ENCODE measurements around the gene RFX8.

RFX8 gene

DNA sequence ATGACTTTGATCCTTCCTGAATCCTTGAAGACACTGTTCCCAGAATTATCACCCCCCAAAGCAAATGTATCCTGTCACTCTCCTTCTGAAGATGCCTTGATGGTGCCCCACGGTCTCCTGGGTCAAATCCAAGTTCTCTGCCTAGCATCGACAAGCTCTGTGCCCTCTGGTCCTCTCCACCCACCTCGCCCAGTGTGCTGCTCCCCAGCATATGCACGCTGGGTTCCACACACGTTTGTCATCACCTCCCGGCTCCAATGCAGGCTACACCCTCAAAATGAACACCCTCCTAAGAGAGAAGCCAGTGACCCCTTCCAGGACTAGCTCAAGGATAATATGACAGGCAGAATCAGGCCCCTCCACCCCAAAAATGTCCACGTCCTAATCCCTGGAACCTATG, 48.1 kb downstream of the RFX8 start:
- no peak overlapping the region for H3K27ac Mint-ChIP-seq
- H3K4me3 Mint-ChIP-seq = no peak overlapping the region
- ATAC-seq (replicated peaks) = no peak
- DNase-seq = no peak
- H3K36me3 Mint-ChIP-seq = no peaks in the 10 kb centered on the region
- no peaks in the 10 kb centered on the region for H3K4me1 Mint-ChIP-seq
- H3K27me3 Mint-ChIP-seq = no peaks in the 10 kb centered on the region
- H3K9me3 Mint-ChIP-seq = no peaks in the 10 kb centered on the region

DNA sequence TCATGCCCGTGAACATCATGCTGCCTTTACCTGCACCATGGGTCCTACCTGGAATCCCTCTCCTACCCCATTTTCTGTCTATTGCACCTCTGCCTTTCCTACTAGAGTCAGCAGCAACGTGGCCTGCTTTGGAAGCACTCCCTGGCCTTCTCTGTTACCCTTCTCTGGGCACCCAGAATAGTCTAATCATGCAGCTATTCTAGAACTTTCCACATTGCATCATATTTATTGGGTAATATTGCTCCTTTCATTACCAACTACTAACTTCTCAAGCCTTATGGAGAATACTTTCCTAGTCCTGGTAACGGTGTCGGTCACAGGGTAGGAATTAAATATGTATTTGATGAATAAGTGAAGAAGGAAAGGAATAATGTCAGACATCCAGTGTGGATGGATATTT, 54.3 kb downstream of the RFX8 start:
- DNase-seq (no peak), ATAC-seq (replicated peaks) (no peak)
- Mint-ChIP-seq H3K27ac (no peak overlapping the region), H3K4me1 (peaks cover 4 to 6% of the 10 kb centered on the region in 2 donors), H3K9me3 (no peaks in the 10 kb centered on the region), H3K4me3 (no peak overlapping the region), H3K27me3 (no peaks in the 10 kb centered on the region), H3K36me3 (no peaks in the 10 kb centered on the region)

DNA sequence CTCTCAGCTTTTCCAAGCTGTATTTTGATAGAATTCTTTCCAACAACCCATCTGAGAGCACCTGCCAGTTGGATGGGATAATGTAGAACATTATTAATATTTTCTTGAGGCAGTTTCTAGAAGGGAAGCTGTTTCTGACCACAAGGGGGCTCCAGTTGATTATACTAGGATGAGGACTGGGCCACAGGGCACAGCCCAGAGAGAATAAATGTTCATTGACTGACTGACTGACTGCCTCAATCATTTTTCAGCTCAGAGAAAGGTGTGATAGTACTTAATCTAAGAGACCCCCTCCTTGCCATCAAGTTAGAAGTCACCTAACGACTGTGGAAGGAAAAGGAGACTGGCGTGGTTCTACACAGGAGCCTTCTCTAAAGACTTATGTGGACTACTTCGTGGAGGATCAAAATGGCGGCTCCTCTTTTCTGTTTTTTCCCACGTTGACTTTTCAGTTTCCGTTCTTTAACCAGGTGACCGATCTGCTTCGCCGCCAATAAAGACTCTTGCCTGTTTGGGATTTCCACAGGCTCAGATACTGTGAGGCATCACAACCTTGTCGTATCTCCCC, 55.7 kb downstream of the RFX8 start:
- Mint-ChIP-seq H3K36me3 (no peaks in the 10 kb centered on the region), H3K4me1 (peaks cover 4 to 6% of the 10 kb centered on the region in 2 donors), H3K27ac (no peak overlapping the region), H3K4me3 (no peak overlapping the region), H3K9me3 (peaks cover 0 to 2% of the 10 kb centered on the region in 2 donors), H3K27me3 (no peaks in the 10 kb centered on the region)
- ATAC-seq (replicated peaks) (peak; percentile 83 to 95), DNase-seq (peak; percentile 40)

DNA sequence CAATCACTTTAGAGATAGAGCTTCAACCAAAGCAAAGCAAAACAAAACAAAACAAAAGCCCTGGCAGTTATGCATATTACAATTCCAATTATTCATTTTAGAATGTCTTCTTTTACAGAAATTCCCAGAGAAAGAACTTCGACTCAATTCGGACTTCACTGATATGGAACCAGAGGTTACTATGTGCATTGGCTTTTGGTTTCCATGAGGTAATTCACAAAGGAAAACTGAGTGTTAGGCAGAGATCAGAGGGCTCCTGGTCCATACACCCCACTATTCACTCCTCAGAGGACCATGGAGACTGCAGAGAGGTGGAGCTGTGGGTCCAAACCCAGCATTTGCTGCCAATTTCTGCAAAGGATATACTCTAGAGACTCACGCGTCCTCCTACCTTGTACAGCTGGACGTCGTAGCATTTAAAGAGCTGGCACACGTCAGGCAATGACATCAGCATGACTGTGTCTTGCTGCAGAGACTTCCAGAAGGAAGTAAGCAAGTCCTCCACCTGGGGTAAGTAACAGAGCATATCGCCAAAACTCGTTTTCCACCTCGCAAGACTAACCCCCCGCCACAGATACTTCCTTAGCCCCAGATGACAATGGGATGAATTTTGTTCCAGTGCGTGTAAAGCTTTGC, 56.3 kb downstream of the RFX8 start:
- no peaks in the 10 kb centered on the region for H3K27me3 Mint-ChIP-seq
- H3K36me3 Mint-ChIP-seq = no peaks in the 10 kb centered on the region
- H3K9me3 Mint-ChIP-seq = peaks cover 0 to 2% of the 10 kb centered on the region in 2 donors
- ATAC-seq (replicated peaks) (peak; percentile 27 to 42), DNase-seq (no peak)
- no peak overlapping the region for H3K4me3 Mint-ChIP-seq
- no peak overlapping the region for H3K27ac Mint-ChIP-seq
- H3K4me1 Mint-ChIP-seq = peaks cover 4 to 6% of the 10 kb centered on the region in 2 donors

DNA sequence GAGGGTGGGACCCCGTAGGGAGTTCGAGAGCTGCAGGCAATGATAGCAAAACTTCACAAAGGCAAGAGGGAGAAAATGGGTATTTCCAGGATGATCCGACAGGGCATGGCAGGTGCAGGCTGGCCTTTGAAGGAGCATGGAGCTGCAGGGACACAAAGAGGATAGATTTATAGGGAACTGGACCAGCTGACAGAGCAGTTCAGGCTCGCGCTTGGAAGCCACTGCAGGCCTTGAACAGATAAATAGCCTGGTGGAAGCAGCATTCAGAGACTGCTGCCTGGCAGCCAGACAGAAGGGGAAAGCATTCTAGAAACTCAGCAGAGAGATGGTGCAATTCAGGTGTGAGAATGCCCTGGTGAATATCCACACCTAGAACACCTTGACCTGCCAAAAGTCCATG, 58.3 kb downstream of the RFX8 start:
- no peak for ATAC-seq (replicated peaks)
- no peak overlapping the region for H3K27ac Mint-ChIP-seq

DNA sequence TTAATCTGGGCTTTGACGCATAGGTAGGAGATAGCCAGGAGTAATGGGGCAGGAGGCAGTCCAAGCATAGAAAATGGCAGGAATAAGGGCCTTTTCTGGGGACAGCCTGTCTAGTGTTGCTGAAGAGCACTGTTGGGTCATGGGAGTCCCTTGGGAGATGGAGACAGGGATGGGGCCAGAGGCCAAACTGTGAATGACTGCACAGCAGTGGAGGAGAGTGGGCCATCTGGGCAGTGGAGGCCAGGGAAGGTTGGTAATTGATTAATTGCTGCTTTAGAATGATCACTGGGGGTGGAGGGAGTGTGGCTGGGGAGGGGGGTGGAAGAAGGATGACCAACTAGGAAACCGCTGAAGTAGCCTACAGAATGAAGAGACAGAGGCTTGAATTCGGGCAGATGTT, 59.0 kb downstream of the RFX8 start:
- Mint-ChIP-seq H3K27ac (no peak overlapping the region), H3K27me3 (no peaks in the 10 kb centered on the region), H3K4me3 (no peak overlapping the region), H3K9me3 (peaks cover 0 to 2% of the 10 kb centered on the region in 2 donors), H3K4me1 (peaks cover 4 to 6% of the 10 kb centered on the region in 2 donors), H3K36me3 (no peaks in the 10 kb centered on the region)
- DNase-seq (no peak), ATAC-seq (replicated peaks) (no peak)

More for the DNA sequence above, 58.3 kb downstream of the RFX8 start:
- Mint-ChIP-seq H3K4me3 (no peak overlapping the region), H3K27me3 (no peaks in the 10 kb centered on the region), H3K4me1 (peaks cover 4 to 6% of the 10 kb centered on the region in 2 donors), H3K36me3 (no peaks in the 10 kb centered on the region), H3K9me3 (peaks cover 0 to 2% of the 10 kb centered on the region in 2 donors)
- no peak for DNase-seq

DNA sequence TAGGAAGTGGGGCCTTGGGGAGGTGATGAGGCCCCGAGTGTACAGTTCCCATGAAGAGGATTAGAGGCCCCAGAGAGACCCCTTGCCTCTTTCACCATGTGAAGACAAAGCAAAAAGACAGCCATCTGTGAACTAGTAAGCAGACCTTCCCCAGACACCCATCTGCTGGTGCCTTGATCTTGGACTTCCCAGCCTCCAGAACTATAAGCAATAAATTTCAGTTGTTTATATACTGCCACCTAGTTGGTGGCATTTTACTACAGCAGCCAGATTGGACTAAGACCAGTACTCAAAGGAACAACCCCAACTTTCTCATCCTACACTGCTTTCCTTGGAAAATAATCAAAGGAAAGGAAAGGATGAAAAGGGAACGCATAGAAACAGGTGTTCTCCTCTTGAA, 59.7 kb downstream of the RFX8 start:
- no peaks in the 10 kb centered on the region for H3K36me3 Mint-ChIP-seq
- DNase-seq = no peak
- peaks cover 0 to 2% of the 10 kb centered on the region in 2 donors for H3K9me3 Mint-ChIP-seq
- H3K4me3 Mint-ChIP-seq = no peak overlapping the region
- peaks cover 4 to 6% of the 10 kb centered on the region in 2 donors for H3K4me1 Mint-ChIP-seq
- no peak for ATAC-seq (replicated peaks)
- H3K27me3 Mint-ChIP-seq = peaks cover 0 to 1% of the 10 kb centered on the region in 2 donors
- H3K27ac Mint-ChIP-seq = no peak overlapping the region

DNA sequence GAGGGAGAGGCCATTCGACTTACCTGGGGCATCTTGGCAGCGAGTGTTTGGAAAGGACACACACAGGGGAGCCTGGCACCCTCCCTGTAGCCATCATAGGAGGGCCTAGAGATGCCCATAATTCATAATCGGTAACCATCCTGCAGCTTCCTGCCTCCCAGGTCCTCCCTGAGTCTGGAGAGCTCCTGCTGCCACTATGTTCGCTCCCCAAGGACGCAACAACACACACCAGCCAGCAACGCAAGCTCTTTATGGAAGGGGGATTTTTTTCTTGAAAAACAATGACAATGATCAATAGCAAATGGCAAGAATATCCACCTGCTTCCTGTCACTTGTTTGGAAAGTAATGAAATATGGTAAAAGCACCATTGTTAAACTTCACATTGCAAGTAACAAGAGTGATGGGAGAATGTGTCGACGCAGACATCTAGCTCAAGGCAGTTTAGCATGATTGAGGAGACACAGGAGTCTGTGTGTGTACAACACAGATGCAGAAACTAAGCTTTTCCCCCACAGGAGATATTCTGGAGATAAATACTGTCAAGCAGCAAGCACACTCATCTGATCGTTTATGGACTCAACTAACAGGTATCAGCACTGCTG, 62.7 kb downstream of the RFX8 start:
- Mint-ChIP-seq H3K4me1 (peaks cover 0 to 2% of the 10 kb centered on the region in 2 donors), H3K4me3 (no peak overlapping the region), H3K36me3 (no peaks in the 10 kb centered on the region), H3K9me3 (peaks cover 0 to 2% of the 10 kb centered on the region in 2 donors), H3K27me3 (peaks cover 0 to 6% of the 10 kb centered on the region in 2 donors), H3K27ac (no peak overlapping the region)
- ATAC-seq (replicated peaks) (no peak), DNase-seq (no peak)

DNA sequence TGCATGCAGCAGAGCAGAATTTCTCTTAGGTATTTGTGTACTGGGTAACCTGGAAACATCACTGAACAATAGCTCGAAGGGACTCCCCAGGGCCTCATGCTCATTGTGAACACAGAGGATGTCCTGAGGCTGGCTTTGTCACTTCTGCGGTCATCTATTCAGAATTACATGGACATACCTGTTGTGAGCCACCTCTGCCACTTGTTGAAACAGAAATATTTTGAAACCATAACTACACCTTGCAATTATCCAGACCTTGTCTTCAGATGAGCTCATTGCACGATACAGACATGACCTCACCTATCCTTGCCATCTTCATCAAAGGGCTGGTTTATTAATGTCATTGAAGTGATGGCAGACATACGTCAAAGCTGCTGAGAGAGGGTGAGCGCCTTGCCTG, 64.2 kb downstream of the RFX8 start:
- Mint-ChIP-seq H3K36me3 (no peaks in the 10 kb centered on the region), H3K27ac (no peak overlapping the region), H3K4me1 (peaks cover 4 to 5% of the 10 kb centered on the region in 2 donors), H3K27me3 (peaks cover 0 to 6% of the 10 kb centered on the region in 2 donors), H3K4me3 (no peak overlapping the region), H3K9me3 (peaks cover 0 to 2% of the 10 kb centered on the region in 2 donors)
- no peak for ATAC-seq (replicated peaks)
- DNase-seq = no peak

DNA sequence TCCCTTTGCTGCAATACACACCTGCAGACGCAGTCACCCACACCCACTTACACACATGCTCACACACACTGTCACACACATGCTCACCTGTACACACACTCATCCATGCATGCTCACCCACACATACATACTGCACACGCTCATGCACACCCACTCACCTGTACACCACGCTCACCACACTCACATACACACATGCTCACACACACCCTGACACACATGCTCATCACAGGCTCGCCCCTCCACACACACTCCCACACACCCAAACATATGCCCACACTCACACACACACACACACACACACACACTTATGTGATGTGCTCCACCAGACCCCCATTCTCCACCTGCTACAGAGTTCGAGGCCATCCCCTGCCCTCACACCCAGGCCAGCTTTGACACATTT, 64.8 kb downstream of the RFX8 start:
- Mint-ChIP-seq H3K4me3 (no peak overlapping the region), H3K36me3 (no peaks in the 10 kb centered on the region)
- ATAC-seq (replicated peaks) = no peak

DNA sequence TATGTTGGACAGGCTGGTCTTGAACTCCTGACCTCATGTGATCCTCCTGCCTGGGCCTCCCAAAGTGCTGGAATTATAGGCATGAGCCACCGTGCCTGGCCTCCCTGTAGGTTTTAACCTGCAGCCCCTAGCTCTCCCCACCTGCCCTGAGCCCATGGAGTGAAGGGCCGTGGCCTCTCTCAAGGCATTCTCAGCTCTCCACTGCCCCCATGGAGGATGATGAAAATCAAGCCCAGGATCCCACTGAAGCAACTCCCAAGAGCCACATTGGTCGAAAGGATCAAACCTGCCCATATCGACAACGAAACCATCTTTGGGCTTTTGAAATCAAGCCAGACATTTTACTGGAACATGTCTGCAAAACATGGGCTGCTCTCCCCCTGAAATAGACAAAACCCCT, 65.2 kb downstream of the RFX8 start:
- Mint-ChIP-seq H3K27ac (no peak overlapping the region), H3K4me1 (peaks cover 12 to 13% of the 10 kb centered on the region in 2 donors), H3K36me3 (no peaks in the 10 kb centered on the region), H3K9me3 (no peaks in the 10 kb centered on the region), H3K27me3 (peaks cover 0 to 6% of the 10 kb centered on the region in 2 donors), H3K4me3 (no peak overlapping the region)
- DNase-seq = no peak
- ATAC-seq (replicated peaks) = no peak

More for the DNA sequence above, 64.8 kb downstream of the RFX8 start:
- no peak overlapping the region for H3K27ac Mint-ChIP-seq
- H3K4me1 Mint-ChIP-seq = peaks cover 11% of the 10 kb centered on the region in 2 donors
- DNase-seq = no peak
- H3K9me3 Mint-ChIP-seq = peaks cover 0 to 2% of the 10 kb centered on the region in 2 donors
- H3K27me3 Mint-ChIP-seq = peaks cover 0 to 6% of the 10 kb centered on the region in 2 donors

DNA sequence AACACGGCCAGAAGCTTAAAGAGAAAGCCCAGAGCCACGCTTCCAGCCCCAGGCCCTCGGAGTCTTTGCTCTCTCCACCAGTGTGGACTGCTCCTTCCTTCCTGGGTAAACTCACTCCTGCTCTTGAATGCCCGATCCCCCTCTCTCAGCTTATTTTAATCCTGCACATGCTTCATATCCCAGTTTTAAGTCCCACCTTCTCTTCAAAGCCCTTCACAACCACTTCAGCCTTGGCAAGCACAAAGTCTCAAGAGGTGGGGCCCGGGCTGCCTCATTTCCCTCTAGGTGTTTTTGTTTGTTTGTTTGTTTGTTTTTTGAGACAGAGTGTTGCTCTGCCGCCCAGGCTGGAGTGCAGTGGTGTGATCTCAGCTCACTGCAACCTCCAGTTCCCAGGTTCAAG, 66.0 kb downstream of the RFX8 start:
- no peak overlapping the region for H3K4me3 Mint-ChIP-seq
- H3K36me3 Mint-ChIP-seq = no peaks in the 10 kb centered on the region
- peaks cover 12 to 21% of the 10 kb centered on the region in 2 donors for H3K4me1 Mint-ChIP-seq
- ATAC-seq (replicated peaks) (no peak), DNase-seq (no peak)
- no peaks in the 10 kb centered on the region for H3K9me3 Mint-ChIP-seq
- H3K27ac Mint-ChIP-seq = no peak overlapping the region
- H3K27me3 Mint-ChIP-seq = peaks cover 0 to 6% of the 10 kb centered on the region in 2 donors

DNA sequence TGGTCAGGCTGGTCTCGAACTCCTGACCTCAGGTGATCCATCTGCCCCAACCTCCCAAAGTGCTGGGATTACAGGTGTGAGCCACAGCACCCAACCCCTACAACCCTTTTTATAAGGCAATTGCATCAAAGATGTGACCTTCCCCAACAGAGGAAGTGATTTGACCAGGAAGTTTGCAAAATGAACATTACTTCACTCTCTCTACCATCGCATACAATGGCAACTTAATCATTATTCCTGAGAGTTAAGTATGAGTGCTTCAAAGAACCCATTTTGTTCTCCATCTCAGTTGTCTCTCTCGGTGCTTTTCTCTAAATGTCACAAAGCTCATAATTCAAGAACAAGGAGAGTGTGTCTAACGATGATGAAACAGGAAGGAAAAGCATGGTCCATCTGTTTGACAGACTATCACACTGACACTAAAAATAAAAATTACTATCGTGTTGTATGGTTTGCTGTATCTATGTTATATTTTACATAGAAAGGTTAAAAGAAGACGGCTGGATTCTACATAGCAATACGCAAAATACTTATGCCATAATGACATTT, 69.5 kb downstream of the RFX8 start:
- DNase-seq (no peak), ATAC-seq (replicated peaks) (no peak)
- H3K27me3 Mint-ChIP-seq = peaks cover 0 to 6% of the 10 kb centered on the region in 2 donors
- peak overlapping the region in 1 of 2 donors; percentile 44 for H3K4me3 Mint-ChIP-seq
- H3K9me3 Mint-ChIP-seq = no peaks in the 10 kb centered on the region
- no peaks in the 10 kb centered on the region for H3K36me3 Mint-ChIP-seq
- peaks cover 37 to 53% of the 10 kb centered on the region in 2 donors for H3K4me1 Mint-ChIP-seq
- H3K27ac Mint-ChIP-seq = peak overlapping the region; percentile 26

DNA sequence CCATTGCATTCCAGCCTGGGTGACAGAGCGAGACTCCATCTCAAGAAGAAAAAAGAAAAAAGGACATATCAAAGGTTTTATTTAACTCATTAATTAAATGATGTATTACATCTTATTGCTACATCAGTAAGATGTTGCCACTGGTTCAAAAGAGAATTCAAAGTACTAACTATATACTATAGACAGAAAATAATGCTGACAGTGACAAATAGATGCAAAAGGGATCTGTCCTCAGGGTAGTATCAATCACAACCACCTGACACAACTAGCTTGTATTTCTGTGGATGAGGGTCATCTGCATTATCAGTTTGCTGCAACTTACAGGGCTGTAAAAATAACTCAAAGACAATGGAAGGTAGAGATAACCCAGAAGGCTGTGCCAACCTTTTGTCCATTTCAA, 71.2 kb downstream of the RFX8 start:
- Mint-ChIP-seq H3K27me3 (no peaks in the 10 kb centered on the region), H3K27ac (no peak overlapping the region), H3K4me1 (peaks cover 48 to 69% of the 10 kb centered on the region in 2 donors), H3K4me3 (no peak overlapping the region), H3K36me3 (no peaks in the 10 kb centered on the region), H3K9me3 (no peaks in the 10 kb centered on the region)
- DNase-seq = no peak
- ATAC-seq (replicated peaks) = no peak

DNA sequence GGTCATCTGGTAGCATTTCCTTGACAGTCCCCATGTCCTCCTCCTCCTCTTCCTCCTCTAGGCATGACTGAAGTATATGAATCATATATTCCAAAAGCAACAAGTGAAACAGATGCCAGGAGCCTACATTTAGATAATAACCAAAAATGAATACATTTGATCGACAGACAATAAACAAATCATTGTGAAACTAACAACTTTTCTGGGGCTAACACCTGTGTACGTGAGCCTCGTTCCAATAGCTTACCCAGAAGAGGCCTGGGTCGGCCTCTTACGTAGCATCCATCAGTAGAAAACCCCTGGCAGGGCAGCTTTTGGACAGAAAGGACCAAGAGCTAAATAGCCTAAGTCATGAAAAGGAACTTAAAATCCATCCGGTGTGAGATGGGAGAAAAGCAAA, 72.3 kb downstream of the RFX8 start:
- no peaks in the 10 kb centered on the region for H3K27me3 Mint-ChIP-seq
- no peak for ATAC-seq (replicated peaks)
- no peak overlapping the region for H3K4me3 Mint-ChIP-seq
- H3K36me3 Mint-ChIP-seq = no peaks in the 10 kb centered on the region
- H3K27ac Mint-ChIP-seq = peak overlapping the region; percentile 25
- no peak for DNase-seq
- H3K9me3 Mint-ChIP-seq = no peaks in the 10 kb centered on the region
- H3K4me1 Mint-ChIP-seq = peaks cover 48 to 77% of the 10 kb centered on the region in 2 donors
